Thyroid gland (tissue), 4 donors: ENCODE results near the gene CTXND1. TPM values are rescaled to one million over a fixed set of nuclear protein-coding genes. Genes with fewer than 3 reads are reported as not detected.

Experiments
- DNase-seq, 2 donors: peaks; one replicate each; pipeline ENCODE4 v3.0.0-alpha.2; 2019
- H3K27ac ChIP-seq, 3 donors: fragments of 200-600 bp; sonication (generic); 1 replicate in 2 of 3; 2 replicates in 1 of 3; pipeline ENCODE4 v1.5.1; 2016 to 2019; ENCODE audit warnings: mild to moderate bottlenecking in 1 of 3, moderate library complexity in 1 of 3
- H3K27me3 ChIP-seq: fragments of 200-600 bp; sonication (generic); one replicate; pipeline ENCODE4 v1.5.1; 2019
- H3K36me3 ChIP-seq, 2 donors: fragments of 200-600 bp; sonication (generic); one replicate each; pipeline ENCODE4 v1.5.1; 2016 to 2019
- H3K4me1 ChIP-seq, 2 donors: fragments of 200-600 bp; sonication (generic); one replicate each; pipeline ENCODE4 v1.5.1; 2017 to 2019
- H3K4me3 ChIP-seq, 3 donors: fragments of 200-600 bp; sonication (generic); replicated peaks in 1 of 3; 1 replicate in 2 of 3; 2 replicates in 1 of 3; pipeline ENCODE4 v1.5.1; 2016; ENCODE audit warnings: mild to moderate bottlenecking in 1 of 3
- H3K9me3 ChIP-seq: fragments of 200-600 bp; sonication (generic); one replicate; pipeline ENCODE4 v1.5.1; 2017
- CTCF ChIP-seq, 6 experiments: fragments of 200-600 bp in 3 of 6; fragments of 450-650 bp in 3 of 6; sonication (generic) in 3 of 6; IDR thresholded peaks; one replicate each; pipeline ENCODE4 v1.5.1; 2016 to 2019; ENCODE audit warnings: antibody characterized with exemption in 6 of 6, mild to moderate bottlenecking in 2 of 6, inconsistent platforms in 1 of 6, moderate library complexity in 1 of 6
- POLR2A ChIP-seq, 2 donors: fragments of 450-650 bp; IDR thresholded peaks; one replicate each; pipeline ENCODE4 v1.6.1; 2017; ENCODE audit warnings: antibody characterized with exemption in 2 of 2, mild to moderate bottlenecking in 2 of 2, moderate library complexity in 1 of 2
- WGBS, 2 donors: methylation state at CpG; one replicate each; pipeline ENCODE4 v1.1.5; 2017; 5-methylcytosine and 5-hydroxymethylcytosine counted together
- intact Hi-C: fragments of 100-400 bp; cut with DNase I; formaldehyde crosslinking; loops from one replicate; pipeline ENCODE4 v1.15.1; 2023
- total RNA-seq, 4 donors: library from RNA; depleted of rRNA; stranded (reverse); fragments of >200 nt; gene quantifications; one replicate each; pipeline ENCODE4 v1.2.3, GENCODE V29; 2016

Gene CTXND1
- total RNA-seq, 4 donors from 2014 or later = 0.13 to 0.27 (median 0.24) TPM; not detected in 1

GRCh38 chr15:80241508-80241907, 10.5 kb downstream of the CTXND1 start:
- H3K4me3 ChIP-seq = no peak overlapping the region
- H3K27me3 ChIP-seq = no peaks in the 10 kb centered on the region
- no peak for DNase-seq
- H3K36me3 ChIP-seq = no peaks in the 10 kb centered on the region
- 62 to 68% methylated on average over 5 of the region's 5 CpGs for WGBS, 2 donors
- intact Hi-C loops = no loop called here
- H3K27ac ChIP-seq = no peak overlapping the region
- peaks cover 9 to 36% of the 10 kb centered on the region in 2 donors for H3K4me1 ChIP-seq
- H3K9me3 ChIP-seq = no peaks in the 10 kb centered on the region
- TF ChIP-seq POLR2A (IDR thresholded peaks at IDR 0.05) (no peak), CTCF (IDR thresholded peaks at IDR 0.05) (no peak)

GRCh38 chr15:80240276-80240675, 11.7 kb downstream of the CTXND1 start:
- H3K9me3 ChIP-seq = no peaks in the 10 kb centered on the region
- no peak for TF ChIP-seq CTCF (IDR thresholded peaks at IDR 0.05)
- TF ChIP-seq POLR2A (IDR thresholded peaks at IDR 0.05) = no peak
- peak in 1 of 2 donors; percentile 14 for DNase-seq
- H3K27ac ChIP-seq = no peak overlapping the region
- intact Hi-C loops = no loop called here
- H3K4me3 ChIP-seq = no peak overlapping the region
- H3K27me3 ChIP-seq = no peaks in the 10 kb centered on the region
- H3K4me1 ChIP-seq = peaks cover 9 to 35% of the 10 kb centered on the region in 2 donors
- 60 to 76% methylated on average over 4 of the region's 4 CpGs for WGBS, 2 donors
- H3K36me3 ChIP-seq = no peaks in the 10 kb centered on the region

GRCh38 chr15:80234883-80235282, 17.1 kb downstream of the CTXND1 start:
- Histone ChIP-seq H3K36me3 (no peaks in the 10 kb centered on the region), H3K27me3 (no peaks in the 10 kb centered on the region), H3K4me3 (no peak overlapping the region), H3K27ac (no peak overlapping the region), H3K4me1 (no peaks in the 10 kb centered on the region), H3K9me3 (no peaks in the 10 kb centered on the region)
- TF ChIP-seq CTCF (IDR thresholded peaks at IDR 0.05) = peak in 1 of 6 experiments; percentile 25
- no peak for TF ChIP-seq POLR2A (IDR thresholded peaks at IDR 0.05)
- intact Hi-C loops = no loop called here
- WGBS, 2 donors = 75 to 100% methylated on average over 2 to 4 of the region's 4 CpGs
- no peak for DNase-seq

- 66 to 67% methylated on average over 9 of the region's 9 CpGs for WGBS, 2 donors
- intact Hi-C loops = no loop called here
Observed at GRCh38 chr15:80233581-80233980, 18.4 kb downstream of the CTXND1 start.

GRCh38 chr15:80231371-80231770, 20.6 kb downstream of the CTXND1 start:
- WGBS, 2 donors = 77 to 86% methylated on average over 2 of the region's 2 CpGs

More at GRCh38 chr15:80233581-80233980, 18.4 kb downstream of the CTXND1 start:
- Histone ChIP-seq H3K27me3 (no peaks in the 10 kb centered on the region), H3K4me1 (no peaks in the 10 kb centered on the region), H3K9me3 (no peaks in the 10 kb centered on the region), H3K36me3 (no peaks in the 10 kb centered on the region), H3K4me3 (no peak overlapping the region), H3K27ac (no peak overlapping the region)
- TF ChIP-seq CTCF (IDR thresholded peaks at IDR 0.05) (no peak), POLR2A (IDR thresholded peaks at IDR 0.05) (no peak)
- DNase-seq = no peak

More at GRCh38 chr15:80231371-80231770, 20.6 kb downstream of the CTXND1 start:
- Histone ChIP-seq H3K27me3 (no peaks in the 10 kb centered on the region), H3K4me3 (no peak overlapping the region), H3K4me1 (no peaks in the 10 kb centered on the region), H3K36me3 (no peaks in the 10 kb centered on the region), H3K9me3 (no peaks in the 10 kb centered on the region), H3K27ac (no peak overlapping the region)
- intact Hi-C loops = no loop called here
- DNase-seq = no peak
- TF ChIP-seq POLR2A (IDR thresholded peaks at IDR 0.05) (no peak), CTCF (IDR thresholded peaks at IDR 0.05) (no peak)
